Measurements from ENCODE around the gene MST1. TPM values are rescaled to one million over a fixed set of nuclear protein-coding genes. Genes with fewer than 3 reads are reported as not detected.
A peak's percentile ranks its signal among the peaks of the same experiment; 100 is the strongest.

MST1 gene
- total and polyA plus RNA-seq, 2 of the 4 experiments (the other 2 are of a cell fraction), result 1.3 to 13.0 TPM

- H3K27me3 ChIP-seq (ENCODE audit: control insufficient read depth, insufficient read depth, low read length), result peaks cover 9% of the 10 kb centered on the region; the same call in 1 of the 2 replicates
- CTCF ChIA-PET, result no interaction called here
Observed at GRCh38 chr3:49668414-49668797, 20.9 kb downstream of the MST1 start.

More at GRCh38 chr3:49668414-49668797, 20.9 kb downstream of the MST1 start:
- ATAC-seq (ENCODE audit: low read depth), result peak; percentile 16; the same call in 1 of the 2 replicates
- no peak overlapping the region for H2BK120ac ChIP-seq (ENCODE audit: low read depth, low read length)
- H3K79me1 ChIP-seq (ENCODE audit: low read depth in 1 of 2, low read length in 2 of 2), result peaks cover 5% of the 10 kb centered on the region in 2 experiments; a peak in 3 of 4 replicates
- no peak overlapping the region for H3K56ac ChIP-seq (ENCODE audit: extremely low read depth, insufficient read depth, low read length)
- H2AK9ac ChIP-seq (replicated peaks; ENCODE audit: low read depth, low read length, poor library complexity), result no peak overlapping the region
- no peak overlapping the region for H4K5ac ChIP-seq (ENCODE audit: low read depth, low read length)
- no peak overlapping the region for H3K9ac ChIP-seq (ENCODE audit: low read depth, low read length)
- peaks cover 6% of the 10 kb centered on the region for H3K4me1 ChIP-seq (ENCODE audit: control insufficient read depth, insufficient read depth, low read length)
- no peak overlapping the region for H2AK5ac ChIP-seq (ENCODE audit: low read depth, low read length)
- 4% methylated on average over 3 of the region's 5 CpGs; no CpG with 5 or more reads in 1 of the 2 experiments for WGBS, 2 experiments (ENCODE audit: extremely low coverage in 2 of 2, insufficient read length in 1 of 2)
- BruUV-seq (replicated peaks), result no TSS peak
- H3K4ac ChIP-seq (ENCODE audit: low read depth, low read length), result no peak overlapping the region
- H3K4me2 ChIP-seq (ENCODE audit: low read depth, low read length), result no peak overlapping the region; the same call in 1 of the 2 replicates
- DNase-seq, result no peak
- no peaks in the 10 kb centered on the region for H3K9me3 ChIP-seq (ENCODE audit: control insufficient read depth, insufficient read depth, low read length)
- H2BK20ac ChIP-seq (ENCODE audit: low read depth, low read length), result no peak overlapping the region
- H2AFZ ChIP-seq (replicated peaks; ENCODE audit: low read length, poor library complexity), result peak overlapping the region; percentile 13
- H3K9me1 ChIP-seq (ENCODE audit: insufficient read depth, low read length), result peaks cover 5% of the 10 kb centered on the region; the same call in 1 of the 2 replicates
- no peaks in the 10 kb centered on the region for H3K36me3 ChIP-seq (ENCODE audit: control insufficient read depth, insufficient read depth, low read length)
- in situ Hi-C loops (cut with MboI; ENCODE audit: low sequenced_read_pairs), result no loop called here
- dilution Hi-C loops (cut with HindIII; ENCODE audit: low sequenced_read_pairs, unreplicated experiment), result no loop called here
- POLR2A ChIA-PET (ENCODE audit: unreplicated experiment), result no interaction called here
- no peak overlapping the region for H3K4me3 ChIP-seq (ENCODE audit: insufficient read depth, low read depth, low read length)
- intact Hi-C loops (cut with micrococcal nuclease), result no loop called here
- H2BK15ac ChIP-seq (ENCODE audit: low read depth, low read length), result no peak overlapping the region
- TF ChIP-seq NFE2L2 (IDR thresholded peaks at IDR 0.05; ENCODE audit: low read depth, low read length) (no peak), FOS (IDR thresholded peaks at IDR 0.05; ENCODE audit: low read depth, low read length) (no peak), BHLHE40 (IDR thresholded peaks at IDR 0.05; ENCODE audit: low read depth, low read length) (no peak), CHD1 (IDR thresholded peaks at IDR 0.05; ENCODE audit: low read depth, low read length) (no peak), USF2 (IDR thresholded peaks at IDR 0.05; ENCODE audit: low read depth, low read length) (no peak), CEBPB (IDR thresholded peaks at IDR 0.05; ENCODE audit: low read depth, low read length) (no peak), SMC3 (IDR thresholded peaks at IDR 0.05; ENCODE audit: low read depth, low read length) (no peak)
- H3K14ac ChIP-seq (replicated peaks; ENCODE audit: low read depth, low read length), result no peak overlapping the region
- no peak overlapping the region for H3K27ac ChIP-seq (ENCODE audit: insufficient read depth, low read length)
- no peak overlapping the region for H3K18ac ChIP-seq (ENCODE audit: low read depth, low read length)
- peaks cover 3% of the 10 kb centered on the region; the same call in 1 of the 2 replicates for H4K20me1 ChIP-seq (ENCODE audit: insufficient read depth, low read length)
- no peak overlapping the region for H4K8ac ChIP-seq (ENCODE audit: low read depth in 2 of 2, low read length in 2 of 2)
- H2BK5ac ChIP-seq (ENCODE audit: low read depth, low read length, poor library complexity, severe bottlenecking), result no peak overlapping the region
- H3K23ac ChIP-seq (ENCODE audit: low read depth, low read length), result no peak overlapping the region
- H4K91ac ChIP-seq (ENCODE audit: insufficient read depth, low read depth, low read length), result no peak overlapping the region
